ENCODE measurements around the gene CORO2A. TPM values are rescaled to one million over a fixed set of nuclear protein-coding genes. Genes with fewer than 3 reads are reported as not detected.
A peak's percentile ranks its signal among the peaks of the same experiment; 100 is the strongest.
"Not testable (repeated sequence)": the region's sequence is repeated elsewhere in the genome, so short reads cannot be mapped to it uniquely, and the experiment has no call there.

CORO2A gene
- polyA plus RNA-seq, 4 donors, result 2.1 to 2.8 (median 2.1) TPM

- no peak for DNase-seq (ENCODE audit: low read depth in 4 of 4, low spot score in 2 of 4)
Observed at GRCh38 chr9:98121058-98121457, 71.4 kb downstream of the CORO2A start.

- no peak for DNase-seq (ENCODE audit: low read depth in 4 of 4, low spot score in 2 of 4)
Observed at GRCh38 chr9:98120476-98120875, 72.0 kb downstream of the CORO2A start.

GRCh38 chr9:98118640-98119601, 73.5 kb downstream of the CORO2A start, which contains the start of gene TRIM14:
TRIM14 (minus strand) TSS chr9:98119222; CDS start chr9:98119188, 34 bp downstream.
- DNase-seq (ENCODE audit: low read depth in 4 of 4, low spot score in 2 of 4), result peak in 2 of 4 donors; percentile 23 to 38

- no peak for DNase-seq (ENCODE audit: low read depth in 4 of 4, low spot score in 2 of 4)
Observed at GRCh38 chr9:98117984-98118639, 74.3 kb downstream of the CORO2A start.

GRCh38 chr9:98117097-98117496, 75.3 kb downstream of the CORO2A start:
- not testable (repeated sequence) for DNase-seq (ENCODE audit: low read depth in 4 of 4, low spot score in 2 of 4)

- DNase-seq (ENCODE audit: low read depth in 4 of 4, low spot score in 2 of 4), result no peak
Observed at GRCh38 chr9:98109052-98109451, 83.4 kb downstream of the CORO2A start.

GRCh38 chr9:98108531-98109031, 83.9 kb downstream of the CORO2A start:
- DNase-seq (ENCODE audit: low read depth in 4 of 4, low spot score in 2 of 4), result no peak

GRCh38 chr9:98107926-98108325, 84.5 kb downstream of the CORO2A start:
- DNase-seq (ENCODE audit: low read depth in 4 of 4, low spot score in 2 of 4), result no peak

- no peak for DNase-seq (ENCODE audit: low read depth in 4 of 4, low spot score in 2 of 4)
Observed at GRCh38 chr9:98105006-98105405, 87.4 kb downstream of the CORO2A start.

GRCh38 chr9:98104445-98104881, 88.0 kb downstream of the CORO2A start:
- no peak for DNase-seq (ENCODE audit: low read depth in 4 of 4, low spot score in 2 of 4)

GRCh38 chr9:98101868-98102273, 90.6 kb downstream of the CORO2A start:
- no peak for DNase-seq (ENCODE audit: low read depth in 4 of 4, low spot score in 2 of 4)

GRCh38 chr9:98101416-98101815, 91.0 kb downstream of the CORO2A start:
- no peak for DNase-seq (ENCODE audit: low read depth in 4 of 4, low spot score in 2 of 4)

GRCh38 chr9:98100456-98100855, 92.0 kb downstream of the CORO2A start:
- DNase-seq (ENCODE audit: low read depth in 4 of 4, low spot score in 2 of 4), result no peak

GRCh38 chr9:98099898-98100297, 92.5 kb downstream of the CORO2A start:
- no peak for DNase-seq (ENCODE audit: low read depth in 4 of 4, low spot score in 2 of 4)

- no peak for DNase-seq (ENCODE audit: low read depth in 4 of 4, low spot score in 2 of 4)
Observed at GRCh38 chr9:98099346-98099745, 93.1 kb downstream of the CORO2A start.

- no peak for DNase-seq (ENCODE audit: low read depth in 4 of 4, low spot score in 2 of 4)
Observed at GRCh38 chr9:98097836-98098235, 94.6 kb downstream of the CORO2A start.

GRCh38 chr9:98096091-98096490, 96.3 kb downstream of the CORO2A start:
- DNase-seq (ENCODE audit: low read depth in 4 of 4, low spot score in 2 of 4), result no peak

GRCh38 chr9:98095401-98095800, 97.0 kb downstream of the CORO2A start:
- no peak for DNase-seq (ENCODE audit: low read depth in 4 of 4, low spot score in 2 of 4)

- no peak for DNase-seq (ENCODE audit: low read depth in 4 of 4, low spot score in 2 of 4)
Observed at GRCh38 chr9:98094851-98095250, 97.6 kb downstream of the CORO2A start.

- no peak for DNase-seq (ENCODE audit: low read depth in 4 of 4, low spot score in 2 of 4)
Observed at GRCh38 chr9:98094316-98094715, 98.1 kb downstream of the CORO2A start.

- DNase-seq (ENCODE audit: low read depth in 4 of 4, low spot score in 2 of 4), result no peak
Observed at GRCh38 chr9:98092613-98092931, 99.9 kb downstream of the CORO2A start.

Measured in left renal cortex interstitium (tissue), 4 donors.